ENCODE results near the gene NUDT14. TPM values are rescaled to one million over a fixed set of nuclear protein-coding genes. Genes with fewer than 3 reads are reported as not detected.

The NUDT14 gene
- total RNA-seq, 4 donors from 2014 or later: 12.1 to 22.3 (median 16.6) TPM

GRCh38 chr14:105200641-105201040 lies 19.5 kb upstream of the NUDT14 start:
- DNase-seq (ENCODE audit: low spot score): no peak
- TF ChIP-seq, protein P1, sequence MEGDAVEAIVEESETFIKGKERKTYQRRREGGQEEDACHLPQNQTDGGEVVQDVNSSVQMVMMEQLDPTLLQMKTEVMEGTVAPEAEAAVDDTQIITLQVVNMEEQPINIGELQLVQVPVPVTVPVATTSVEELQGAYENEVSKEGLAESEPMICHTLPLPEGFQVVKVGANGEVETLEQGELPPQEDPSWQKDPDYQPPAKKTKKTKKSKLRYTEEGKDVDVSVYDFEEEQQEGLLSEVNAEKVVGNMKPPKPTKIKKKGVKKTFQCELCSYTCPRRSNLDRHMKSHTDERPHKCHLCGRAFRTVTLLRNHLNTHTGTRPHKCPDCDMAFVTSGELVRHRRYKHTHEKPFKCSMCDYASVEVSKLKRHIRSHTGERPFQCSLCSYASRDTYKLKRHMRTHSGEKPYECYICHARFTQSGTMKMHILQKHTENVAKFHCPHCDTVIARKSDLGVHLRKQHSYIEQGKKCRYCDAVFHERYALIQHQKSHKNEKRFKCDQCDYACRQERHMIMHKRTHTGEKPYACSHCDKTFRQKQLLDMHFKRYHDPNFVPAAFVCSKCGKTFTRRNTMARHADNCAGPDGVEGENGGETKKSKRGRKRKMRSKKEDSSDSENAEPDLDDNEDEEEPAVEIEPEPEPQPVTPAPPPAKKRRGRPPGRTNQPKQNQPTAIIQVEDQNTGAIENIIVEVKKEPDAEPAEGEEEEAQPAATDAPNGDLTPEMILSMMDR (IDR thresholded peaks at IDR 0.05): no peak
- no peak for ATAC-seq (ENCODE audit: low FRiP score)

- ATAC-seq (ENCODE audit: low FRiP score): no peak
- TF ChIP-seq, protein P1 (IDR thresholded peaks at IDR 0.05): no peak
- DNase-seq (ENCODE audit: low spot score): no peak
These were observed 19.0 kb upstream of the NUDT14 start for GRCh38 chr14:105200074-105200473.

DNA sequence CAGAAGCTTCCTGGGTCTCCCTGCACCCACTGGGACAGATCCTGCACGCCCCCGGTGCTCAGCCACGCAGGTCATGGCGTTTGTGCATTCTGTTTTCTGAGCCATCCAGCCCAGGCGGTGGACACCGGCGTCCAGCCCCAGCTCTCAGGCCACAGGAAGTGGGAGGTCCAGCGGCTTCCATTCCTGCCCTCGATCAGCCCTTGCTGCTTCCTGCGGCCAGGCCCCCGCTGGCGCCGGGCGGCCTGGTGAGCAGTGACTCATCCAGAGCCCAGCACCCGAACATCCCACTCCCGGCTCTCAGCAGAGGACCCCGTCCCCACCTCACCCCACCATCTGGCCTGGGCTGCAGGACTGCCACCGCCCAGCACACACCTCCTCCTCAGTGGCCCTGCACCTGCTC lies 18.0 kb upstream of the NUDT14 start:
- ATAC-seq (ENCODE audit: low FRiP score) (peak; percentile 25), DNase-seq (ENCODE audit: low spot score) (no peak)

DNA sequence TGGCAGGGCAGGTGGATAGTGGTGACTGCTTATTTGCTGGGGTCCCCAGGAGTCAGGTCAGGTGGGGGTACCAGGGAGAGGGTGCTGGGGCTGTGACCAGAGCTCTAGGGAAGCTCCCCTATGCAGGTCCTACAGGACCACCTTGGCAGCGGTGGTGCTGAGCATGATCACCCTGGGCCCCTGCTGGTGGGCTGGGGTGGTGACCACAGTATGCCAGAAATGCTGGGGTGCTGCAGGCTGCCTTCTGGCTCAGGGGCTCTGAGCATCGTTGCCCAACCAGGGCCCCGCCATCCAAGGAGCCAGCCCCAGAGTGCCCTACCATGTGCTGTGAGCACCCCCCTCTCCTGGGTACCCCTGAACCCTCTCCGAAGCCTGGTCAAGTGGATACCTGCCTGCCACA lies 17.5 kb upstream of the NUDT14 start:
- TF ChIP-seq, protein P1 (IDR thresholded peaks at IDR 0.05): no peak
- no peak for DNase-seq (ENCODE audit: low spot score)
- no peak for ATAC-seq (ENCODE audit: low FRiP score)

More for the DNA sequence above, 18.0 kb upstream of the NUDT14 start:
- TF ChIP-seq, protein P1 (IDR thresholded peaks at IDR 0.05): no peak

GRCh38 chr14:105197211-105197641 lies 16.1 kb upstream of the NUDT14 start:
- ATAC-seq (ENCODE audit: low FRiP score): no peak
- TF ChIP-seq, protein P1 (IDR thresholded peaks at IDR 0.05): no peak
- no peak for DNase-seq (ENCODE audit: low spot score)

DNA sequence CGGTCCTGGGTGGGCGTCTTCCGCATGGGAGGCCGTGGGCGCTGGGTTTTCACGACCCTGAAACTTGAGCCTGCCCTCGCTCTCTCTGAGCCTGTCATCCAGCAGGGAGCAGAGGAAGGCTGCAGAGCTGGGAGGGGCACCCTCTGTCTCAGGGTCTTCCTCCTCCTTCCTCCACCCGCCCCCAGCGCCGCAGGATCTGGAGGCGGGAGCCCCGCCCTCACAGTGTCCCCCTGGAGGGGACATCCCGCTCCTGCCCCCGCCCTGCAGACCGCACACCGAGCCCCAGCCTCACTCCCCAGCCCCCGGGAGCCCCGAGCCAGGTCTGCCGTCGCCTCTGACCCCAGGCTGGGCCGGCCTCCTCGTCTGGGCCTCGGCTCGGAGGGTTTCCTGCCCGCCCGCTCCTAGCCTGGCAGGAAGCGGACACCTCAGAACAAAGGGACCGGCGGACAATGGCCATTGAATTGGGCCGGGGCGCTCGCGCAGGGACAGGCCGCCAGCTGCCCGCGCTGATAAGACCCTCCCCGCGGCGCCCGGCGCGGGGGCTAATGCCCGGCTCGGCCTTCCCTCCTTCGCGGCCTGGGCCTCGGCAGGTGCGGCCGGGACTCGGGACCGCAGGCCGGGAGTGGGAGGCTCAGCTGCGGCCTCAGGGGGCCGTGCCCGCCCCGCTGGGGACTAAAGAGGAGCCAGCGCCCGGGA lies 15.3 kb upstream of the NUDT14 start:
- DNase-seq (ENCODE audit: low spot score): no peak
- no peak for ATAC-seq (ENCODE audit: low FRiP score)
- TF ChIP-seq, protein P1 (IDR thresholded peaks at IDR 0.05): no peak
